ENCODE data around the gene ZDHHC12. TPM values are rescaled to one million over a fixed set of nuclear protein-coding genes. Genes with fewer than 3 reads are reported as not detected.

Gene ZDHHC12
- total RNA-seq, 1 donor from 2014 or later = 53.2 TPM

GRCh38 chr9:128713941-128714573 is 9.9 kb downstream of the ZDHHC12 start:
- H3K9me3 Mint-ChIP-seq = no peaks in the 10 kb centered on the region
- H3K4me1 Mint-ChIP-seq (ENCODE audit: low read depth) = no peaks in the 10 kb centered on the region
- intact Hi-C loops (cut with micrococcal nuclease) = no loop called here

GRCh38 chr9:128713411-128713780 is 10.5 kb downstream of the ZDHHC12 start:
- no peak for DNase-seq (ENCODE audit: low spot score)
- Mint-ChIP-seq H3K36me3 (ENCODE audit: low read depth) (peaks cover 6% of the 10 kb centered on the region), H3K27me3 (ENCODE audit: low read depth) (no peaks in the 10 kb centered on the region), H3K4me3 (ENCODE audit: low read depth) (no peak overlapping the region), H3K27ac (no peak overlapping the region), H3K9me3 (no peaks in the 10 kb centered on the region), H3K4me1 (ENCODE audit: low read depth) (no peaks in the 10 kb centered on the region)
- intact Hi-C loops (cut with micrococcal nuclease) = no loop called here

More at GRCh38 chr9:128713941-128714573, 9.9 kb downstream of the ZDHHC12 start:
- no peak overlapping the region for H3K4me3 Mint-ChIP-seq (ENCODE audit: low read depth)
- DNase-seq (ENCODE audit: low spot score) = no peak
- H3K27me3 Mint-ChIP-seq (ENCODE audit: low read depth) = no peaks in the 10 kb centered on the region
- H3K27ac Mint-ChIP-seq = no peak overlapping the region
- peaks cover 6% of the 10 kb centered on the region for H3K36me3 Mint-ChIP-seq (ENCODE audit: low read depth)

- DNase-seq (ENCODE audit: low spot score) = no peak
- Mint-ChIP-seq H3K4me3 (ENCODE audit: low read depth) (no peak overlapping the region), H3K27me3 (ENCODE audit: low read depth) (no peaks in the 10 kb centered on the region), H3K36me3 (ENCODE audit: low read depth) (peaks cover 6% of the 10 kb centered on the region), H3K27ac (no peak overlapping the region), H3K4me1 (ENCODE audit: low read depth) (no peaks in the 10 kb centered on the region), H3K9me3 (no peaks in the 10 kb centered on the region)
- intact Hi-C loops (cut with micrococcal nuclease) = no loop called here
These were observed 11.2 kb downstream of the ZDHHC12 start for GRCh38 chr9:128712451-128713410.

GRCh38 chr9:128707446-128707845 is 16.5 kb downstream of the ZDHHC12 start:
- Mint-ChIP-seq H3K4me3 (ENCODE audit: low read depth) (no peak overlapping the region), H3K27ac (no peak overlapping the region)
- no peak for DNase-seq (ENCODE audit: low spot score)

GRCh38 chr9:128706671-128707381 is 17.1 kb downstream of the ZDHHC12 start:
- H3K27ac Mint-ChIP-seq = no peak overlapping the region
- H3K36me3 Mint-ChIP-seq (ENCODE audit: low read depth) = no peaks in the 10 kb centered on the region

More at GRCh38 chr9:128707446-128707845, 16.5 kb downstream of the ZDHHC12 start:
- intact Hi-C loops (cut with micrococcal nuclease) = no loop called here
- Mint-ChIP-seq H3K4me1 (ENCODE audit: low read depth) (peaks cover 5% of the 10 kb centered on the region), H3K36me3 (ENCODE audit: low read depth) (peaks cover 3% of the 10 kb centered on the region), H3K27me3 (ENCODE audit: low read depth) (no peaks in the 10 kb centered on the region), H3K9me3 (no peaks in the 10 kb centered on the region)

GRCh38 chr9:128706045-128706444 is 17.9 kb downstream of the ZDHHC12 start:
- Mint-ChIP-seq H3K27me3 (ENCODE audit: low read depth) (no peaks in the 10 kb centered on the region), H3K27ac (no peak overlapping the region), H3K36me3 (ENCODE audit: low read depth) (no peaks in the 10 kb centered on the region), H3K4me3 (ENCODE audit: low read depth) (no peak overlapping the region), H3K9me3 (no peaks in the 10 kb centered on the region), H3K4me1 (ENCODE audit: low read depth) (peaks cover 14% of the 10 kb centered on the region)
- intact Hi-C loops (cut with micrococcal nuclease) = no loop called here
- no peak for DNase-seq (ENCODE audit: low spot score)

More at GRCh38 chr9:128706671-128707381, 17.1 kb downstream of the ZDHHC12 start:
- Mint-ChIP-seq H3K4me3 (ENCODE audit: low read depth) (no peak overlapping the region), H3K4me1 (ENCODE audit: low read depth) (peaks cover 7% of the 10 kb centered on the region), H3K9me3 (no peaks in the 10 kb centered on the region), H3K27me3 (ENCODE audit: low read depth) (no peaks in the 10 kb centered on the region)
- no peak for DNase-seq (ENCODE audit: low spot score)
- intact Hi-C loops (cut with micrococcal nuclease) = no loop called here

GRCh38 chr9:128705051-128705965 is 18.6 kb downstream of the ZDHHC12 start:
- Mint-ChIP-seq H3K36me3 (ENCODE audit: low read depth) (no peaks in the 10 kb centered on the region), H3K4me1 (ENCODE audit: low read depth) (peaks cover 14% of the 10 kb centered on the region), H3K4me3 (ENCODE audit: low read depth) (no peak overlapping the region)

GRCh38 chr9:128704356-128704670 is 19.6 kb downstream of the ZDHHC12 start:
- no peak for DNase-seq (ENCODE audit: low spot score)
- no peaks in the 10 kb centered on the region for H3K9me3 Mint-ChIP-seq
- H3K36me3 Mint-ChIP-seq (ENCODE audit: low read depth) = no peaks in the 10 kb centered on the region
- intact Hi-C loops (cut with micrococcal nuclease) = no loop called here
- H3K27ac Mint-ChIP-seq = peak overlapping the region; percentile 12
- H3K27me3 Mint-ChIP-seq (ENCODE audit: low read depth) = no peaks in the 10 kb centered on the region
- H3K4me1 Mint-ChIP-seq (ENCODE audit: low read depth) = peaks cover 14% of the 10 kb centered on the region
- H3K4me3 Mint-ChIP-seq (ENCODE audit: low read depth) = peak overlapping the region; percentile 85

More at GRCh38 chr9:128705051-128705965, 18.6 kb downstream of the ZDHHC12 start:
- intact Hi-C loops (cut with micrococcal nuclease) = no loop called here
- Mint-ChIP-seq H3K9me3 (no peaks in the 10 kb centered on the region), H3K27me3 (ENCODE audit: low read depth) (no peaks in the 10 kb centered on the region), H3K27ac (no peak overlapping the region)
- DNase-seq (ENCODE audit: low spot score) = no peak

GRCh38 chr9:128703616-128704355 is 20.1 kb downstream of the ZDHHC12 start:
- Mint-ChIP-seq H3K27ac (peak overlapping the region; percentile 70), H3K27me3 (ENCODE audit: low read depth) (no peaks in the 10 kb centered on the region), H3K4me3 (ENCODE audit: low read depth) (peak overlapping the region; percentile 85), H3K36me3 (ENCODE audit: low read depth) (no peaks in the 10 kb centered on the region), H3K4me1 (ENCODE audit: low read depth) (peaks cover 14% of the 10 kb centered on the region), H3K9me3 (no peaks in the 10 kb centered on the region)
- no peak for DNase-seq (ENCODE audit: low spot score)
- intact Hi-C loops (cut with micrococcal nuclease) = loop anchor here (2.0 kb wide), 1 partner anchor 15 kb away; the partner anchor contains the start of gene SET

- intact Hi-C loops (cut with micrococcal nuclease) = loop anchor here (2.0 kb wide), 1 partner anchor 14 kb away; the partner anchor contains the start of gene SET
- Mint-ChIP-seq H3K9me3 (no peaks in the 10 kb centered on the region), H3K4me3 (ENCODE audit: low read depth) (peak overlapping the region; percentile 85), H3K27me3 (ENCODE audit: low read depth) (no peaks in the 10 kb centered on the region), H3K27ac (peak overlapping the region; percentile 70), H3K36me3 (ENCODE audit: low read depth) (no peaks in the 10 kb centered on the region), H3K4me1 (ENCODE audit: low read depth) (peaks cover 14% of the 10 kb centered on the region)
- no peak for DNase-seq (ENCODE audit: low spot score)
These were observed 20.8 kb downstream of the ZDHHC12 start for GRCh38 chr9:128702949-128703615.

- DNase-seq (ENCODE audit: low spot score) = peak; percentile 83
- Mint-ChIP-seq H3K4me3 (ENCODE audit: low read depth) (peak within 1 kb of the TSS; percentile 89), H3K9me3 (no peaks in the 10 kb centered on the region), H3K36me3 (ENCODE audit: low read depth) (no peaks in the 10 kb centered on the region), H3K27me3 (ENCODE audit: low read depth) (no peaks in the 10 kb centered on the region), H3K27ac (peak within 1 kb of the TSS; percentile 78), H3K4me1 (ENCODE audit: low read depth) (peaks cover 14% of the 10 kb centered on the region)
- intact Hi-C loops (cut with micrococcal nuclease) = loop anchor here (2.0 kb wide), 1 partner anchor 14 kb away; the partner anchor contains the start of gene SET
These were observed 21.4 kb downstream of the ZDHHC12 start, which contains the start of gene PKN3 for GRCh38 chr9:128702445-128702948. Gene PKN3 (plus strand): TSS chr9:128702503. CDS start chr9:128702916, 413 bp downstream.

Measured in activated T-helper 2 cell treated with anti-CD3 and anti-CD28 coated beads, Interferon-gamma antibody, Interleukin-2, Interleukin-4, amounts not matched to agents 10 μg/mL and 5 μg/mL and 100 μg/mL, durations not matched to agents 14 hours and 24 hours and 36 hours (primary cell).